Measurements from ENCODE around the gene ABLIM3.

Gene ABLIM3

DNA sequence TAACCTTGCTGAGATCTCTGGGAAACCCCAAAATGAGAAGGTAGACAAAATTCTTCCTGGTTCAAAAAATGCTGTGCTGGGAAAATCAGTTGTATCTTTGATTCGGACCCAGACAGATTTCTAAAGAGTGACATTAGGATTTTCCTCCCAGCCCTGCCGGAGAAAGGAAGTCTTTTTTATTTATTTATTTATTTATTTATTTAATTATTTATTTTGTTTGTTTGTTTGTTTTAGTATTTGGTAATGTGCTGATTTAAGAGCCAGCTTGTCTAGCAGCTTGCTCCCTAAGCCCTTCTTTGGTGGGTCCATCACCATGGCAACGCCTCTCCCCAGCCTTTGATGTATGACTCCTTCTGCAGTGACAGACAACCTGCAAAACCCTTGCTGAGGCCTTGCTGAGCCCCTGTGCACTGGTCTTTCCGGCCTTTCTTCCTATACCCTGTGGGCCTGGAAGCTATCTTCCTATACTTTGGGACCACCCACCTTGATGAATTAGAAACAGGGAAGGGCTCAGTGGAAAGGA lies 69.7 kb downstream of the ABLIM3 start:
- no peak overlapping the region for H3K4me2 ChIP-seq (ENCODE audit: low read length)
- H3K4me3 ChIP-seq (ENCODE audit: low read depth, low read length): no peak overlapping the region
- no peaks in the 10 kb centered on the region for H3K27me3 ChIP-seq (ENCODE audit: control insufficient read depth, insufficient read depth, low read length)
- H3K9me3 ChIP-seq (ENCODE audit: control insufficient read depth, low read length): no peaks in the 10 kb centered on the region
- no peak overlapping the region for H2AFZ ChIP-seq
- no peaks in the 10 kb centered on the region for H3K79me2 ChIP-seq
- H3K36me3 ChIP-seq (ENCODE audit: control insufficient read depth, insufficient read depth, low read length): no peaks in the 10 kb centered on the region
- H3K4me1 ChIP-seq: peaks cover 12% of the 10 kb centered on the region
- TF ChIP-seq, protein P1, sequence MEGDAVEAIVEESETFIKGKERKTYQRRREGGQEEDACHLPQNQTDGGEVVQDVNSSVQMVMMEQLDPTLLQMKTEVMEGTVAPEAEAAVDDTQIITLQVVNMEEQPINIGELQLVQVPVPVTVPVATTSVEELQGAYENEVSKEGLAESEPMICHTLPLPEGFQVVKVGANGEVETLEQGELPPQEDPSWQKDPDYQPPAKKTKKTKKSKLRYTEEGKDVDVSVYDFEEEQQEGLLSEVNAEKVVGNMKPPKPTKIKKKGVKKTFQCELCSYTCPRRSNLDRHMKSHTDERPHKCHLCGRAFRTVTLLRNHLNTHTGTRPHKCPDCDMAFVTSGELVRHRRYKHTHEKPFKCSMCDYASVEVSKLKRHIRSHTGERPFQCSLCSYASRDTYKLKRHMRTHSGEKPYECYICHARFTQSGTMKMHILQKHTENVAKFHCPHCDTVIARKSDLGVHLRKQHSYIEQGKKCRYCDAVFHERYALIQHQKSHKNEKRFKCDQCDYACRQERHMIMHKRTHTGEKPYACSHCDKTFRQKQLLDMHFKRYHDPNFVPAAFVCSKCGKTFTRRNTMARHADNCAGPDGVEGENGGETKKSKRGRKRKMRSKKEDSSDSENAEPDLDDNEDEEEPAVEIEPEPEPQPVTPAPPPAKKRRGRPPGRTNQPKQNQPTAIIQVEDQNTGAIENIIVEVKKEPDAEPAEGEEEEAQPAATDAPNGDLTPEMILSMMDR (IDR thresholded peaks at IDR 0.05): no peak
- H3K9ac ChIP-seq: no peak overlapping the region
- H3K27ac ChIP-seq: no peak overlapping the region

DNA sequence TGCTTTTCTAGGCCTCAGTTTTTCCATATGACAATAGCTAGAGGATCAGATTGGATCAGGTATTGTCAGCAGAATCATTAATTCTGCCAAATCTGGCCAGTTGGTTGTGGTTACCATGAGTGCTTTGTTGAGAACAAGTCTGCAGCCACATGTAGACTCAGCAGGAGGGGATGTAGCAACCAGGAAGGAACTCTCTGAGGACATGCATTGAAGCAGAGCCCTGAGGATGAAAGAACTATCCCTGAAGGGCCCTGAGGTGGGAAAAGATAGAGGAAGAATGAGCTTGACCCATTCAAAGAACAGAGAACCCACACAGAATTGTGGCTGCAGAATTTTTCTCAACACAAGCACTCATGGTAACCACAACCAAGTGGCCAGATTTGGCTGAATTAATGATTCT lies 70.3 kb downstream of the ABLIM3 start:
- Histone ChIP-seq H3K9me3 (ENCODE audit: control insufficient read depth, low read length) (no peaks in the 10 kb centered on the region), H3K9ac (no peak overlapping the region), H3K4me3 (ENCODE audit: low read depth, low read length) (no peak overlapping the region), H2AFZ (no peak overlapping the region), H3K27me3 (ENCODE audit: control insufficient read depth, insufficient read depth, low read length) (no peaks in the 10 kb centered on the region), H3K79me2 (no peaks in the 10 kb centered on the region), H3K4me2 (ENCODE audit: low read length) (no peak overlapping the region), H3K36me3 (ENCODE audit: control insufficient read depth, insufficient read depth, low read length) (no peaks in the 10 kb centered on the region), H3K27ac (no peak overlapping the region), H3K4me1 (peaks cover 7% of the 10 kb centered on the region)
- TF ChIP-seq, protein P1 (IDR thresholded peaks at IDR 0.05): no peak

GRCh38 chr5:149212198-149212951 lies 71.1 kb downstream of the ABLIM3 start:
- Histone ChIP-seq H3K9ac (no peak overlapping the region), H2AFZ (no peak overlapping the region), H3K27ac (no peak overlapping the region), H3K36me3 (ENCODE audit: control insufficient read depth, insufficient read depth, low read length) (no peaks in the 10 kb centered on the region), H3K4me1 (peaks cover 2% of the 10 kb centered on the region), H3K9me3 (ENCODE audit: control insufficient read depth, low read length) (no peaks in the 10 kb centered on the region), H3K27me3 (ENCODE audit: control insufficient read depth, insufficient read depth, low read length) (no peaks in the 10 kb centered on the region), H3K4me3 (ENCODE audit: low read depth, low read length) (no peak overlapping the region), H3K79me2 (no peaks in the 10 kb centered on the region), H3K4me2 (ENCODE audit: low read length) (no peak overlapping the region)
- TF ChIP-seq, protein P1 (IDR thresholded peaks at IDR 0.05): no peak

GRCh38 chr5:149213264-149213880 lies 72.1 kb downstream of the ABLIM3 start:
- H3K79me2 ChIP-seq: no peaks in the 10 kb centered on the region
- no peak overlapping the region for H3K4me2 ChIP-seq (ENCODE audit: low read length)
- H3K9ac ChIP-seq: no peak overlapping the region
- H3K4me3 ChIP-seq (ENCODE audit: low read depth, low read length): no peak overlapping the region
- H3K27ac ChIP-seq: no peak overlapping the region
- no peak overlapping the region for H2AFZ ChIP-seq
- peaks cover 2% of the 10 kb centered on the region for H3K4me1 ChIP-seq
- no peaks in the 10 kb centered on the region for H3K36me3 ChIP-seq (ENCODE audit: control insufficient read depth, insufficient read depth, low read length)
- H3K27me3 ChIP-seq (ENCODE audit: control insufficient read depth, insufficient read depth, low read length): no peaks in the 10 kb centered on the region
- TF ChIP-seq, protein P1 (IDR thresholded peaks at IDR 0.05): no peak
- H3K9me3 ChIP-seq (ENCODE audit: control insufficient read depth, low read length): no peaks in the 10 kb centered on the region
